Natural killer cell treated with Interleukin-12 subunit alpha and Interleukin-12 subunit beta and Interleukin-15 and Interleukin-18, amount 100 ng/mL, for 72 hours (primary cell): Measurements from ENCODE around the gene PRDM16. TPM values are rescaled to one million over a fixed set of nuclear protein-coding genes. Genes with fewer than 3 reads are reported as not detected.

Experiments
- ATAC-seq, 2 donors: fragments of 150-1000 bp; cut with Tn5 transposase in 1 of 2; sonication (Bioruptor Pico), chemical (Tn5 transposase) in 1 of 2; 2 replicates each; pipeline ENCODE4 v1.10.0; 2021
- DNase-seq: peaks from one replicate; pipeline ENCODE4 v3.0.0; 2022; ENCODE audit warnings: low spot score
- H3K27ac Mint-ChIP-seq, 2 donors: 1 replicate in 1 of 2; 2 replicates in 1 of 2; pipeline ENCODE4 v1.8.0; 2022; ENCODE audit warnings: mixed read lengths in 2 of 2, mild to moderate bottlenecking in 1 of 2, moderate library complexity in 1 of 2
- H3K27me3 Mint-ChIP-seq, 2 donors: 1 replicate in 1 of 2; 2 replicates in 1 of 2; pipeline ENCODE4 v1.8.0; 2022; ENCODE audit warnings: mixed read lengths in 2 of 2
- H3K36me3 Mint-ChIP-seq: one replicate; pipeline ENCODE4 v1.8.0; 2022; ENCODE audit warnings: mixed read lengths
- H3K4me1 Mint-ChIP-seq, 2 donors: 1 replicate in 1 of 2; 2 replicates in 1 of 2; pipeline ENCODE4 v1.8.0; 2022; ENCODE audit warnings: low read depth in 2 of 2, mixed read lengths in 2 of 2, mild to moderate bottlenecking in 1 of 2
- H3K4me3 Mint-ChIP-seq: one replicate; pipeline ENCODE4 v1.8.0; 2022; ENCODE audit warnings: mixed read lengths
- H3K9me3 Mint-ChIP-seq: 2 replicates; pipeline ENCODE4 v1.8.0; 2022; ENCODE audit warnings: mixed read lengths
- total RNA-seq, 2 donors: library from RNA; stranded (reverse); gene quantifications; one replicate each; pipeline ENCODE4 v1.2.3, GENCODE V29; 2022

The PRDM16 gene
- total RNA-seq, 2 donors from 2014 or later = not detected

DNA sequence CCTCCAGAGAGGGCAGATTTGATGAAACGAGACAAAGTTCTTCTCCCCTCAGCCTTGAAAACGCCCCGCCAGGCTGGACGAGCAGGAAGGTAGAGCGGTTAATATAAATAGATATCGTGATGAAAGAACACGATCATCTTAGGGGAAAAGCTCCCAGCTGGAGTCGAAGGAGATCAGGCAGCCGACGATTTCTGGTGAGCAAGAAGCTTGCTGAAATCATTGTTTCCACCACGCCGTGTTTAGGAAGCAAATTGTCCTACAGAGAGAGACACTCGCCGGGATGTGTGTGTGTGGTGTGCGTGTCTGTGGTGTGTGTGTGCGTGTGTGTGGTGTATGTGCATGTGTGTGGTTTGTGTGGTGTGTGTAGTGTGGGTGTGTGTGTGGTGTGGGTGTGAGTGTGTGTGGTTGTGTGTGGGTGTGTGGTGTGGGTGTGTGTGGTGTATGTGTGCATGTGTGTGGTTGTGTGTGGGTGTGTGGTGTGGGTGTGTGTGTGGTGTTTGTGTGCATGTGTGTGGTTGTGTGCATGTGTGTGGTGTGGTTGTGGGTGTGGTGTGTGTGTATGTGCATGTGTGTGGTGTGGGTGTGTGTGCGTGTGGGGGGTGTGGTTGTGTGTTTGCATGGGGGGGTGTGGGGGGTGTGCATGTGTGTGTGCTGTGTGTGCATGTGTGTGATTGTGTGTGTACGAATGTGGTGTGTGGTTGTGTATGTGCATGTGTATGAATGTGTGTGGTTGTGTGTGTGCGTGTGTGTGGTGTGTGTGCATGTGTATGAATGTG is 340.6 kb downstream of the PRDM16 start:
- Mint-ChIP-seq H3K9me3 (no peaks in the 10 kb centered on the region), H3K4me1 (peaks cover 0 to 4% of the 10 kb centered on the region in 2 donors), H3K27me3 (no peaks in the 10 kb centered on the region), H3K27ac (no peak overlapping the region), H3K4me3 (no peak overlapping the region), H3K36me3 (no peaks in the 10 kb centered on the region)
- ATAC-seq (no peak), DNase-seq (no peak)

- no peak for DNase-seq
- no peak overlapping the region for H3K27ac Mint-ChIP-seq
- H3K4me1 Mint-ChIP-seq = peaks cover 0 to 4% of the 10 kb centered on the region in 2 donors
- no peak overlapping the region for H3K4me3 Mint-ChIP-seq
- no peak for ATAC-seq
- H3K36me3 Mint-ChIP-seq = no peaks in the 10 kb centered on the region
- no peaks in the 10 kb centered on the region for H3K27me3 Mint-ChIP-seq
- H3K9me3 Mint-ChIP-seq = no peaks in the 10 kb centered on the region
Measured at GRCh38 chr1:3410142-3410925, 341.3 kb downstream of the PRDM16 start.

GRCh38 chr1:3411806-3412205 is 342.8 kb downstream of the PRDM16 start:
- no peak overlapping the region for H3K4me3 Mint-ChIP-seq
- no peaks in the 10 kb centered on the region for H3K9me3 Mint-ChIP-seq
- no peak for DNase-seq
- no peak overlapping the region for H3K27ac Mint-ChIP-seq
- ATAC-seq = no peak
- H3K36me3 Mint-ChIP-seq = no peaks in the 10 kb centered on the region
- no peaks in the 10 kb centered on the region for H3K4me1 Mint-ChIP-seq
- no peaks in the 10 kb centered on the region for H3K27me3 Mint-ChIP-seq

- no peak for DNase-seq
- Mint-ChIP-seq H3K9me3 (no peaks in the 10 kb centered on the region), H3K27me3 (no peaks in the 10 kb centered on the region), H3K4me1 (no peaks in the 10 kb centered on the region), H3K27ac (no peak overlapping the region), H3K4me3 (no peak overlapping the region), H3K36me3 (no peaks in the 10 kb centered on the region)
- ATAC-seq = no peak
Measured at GRCh38 chr1:3412376-3412775, 343.4 kb downstream of the PRDM16 start.

DNA sequence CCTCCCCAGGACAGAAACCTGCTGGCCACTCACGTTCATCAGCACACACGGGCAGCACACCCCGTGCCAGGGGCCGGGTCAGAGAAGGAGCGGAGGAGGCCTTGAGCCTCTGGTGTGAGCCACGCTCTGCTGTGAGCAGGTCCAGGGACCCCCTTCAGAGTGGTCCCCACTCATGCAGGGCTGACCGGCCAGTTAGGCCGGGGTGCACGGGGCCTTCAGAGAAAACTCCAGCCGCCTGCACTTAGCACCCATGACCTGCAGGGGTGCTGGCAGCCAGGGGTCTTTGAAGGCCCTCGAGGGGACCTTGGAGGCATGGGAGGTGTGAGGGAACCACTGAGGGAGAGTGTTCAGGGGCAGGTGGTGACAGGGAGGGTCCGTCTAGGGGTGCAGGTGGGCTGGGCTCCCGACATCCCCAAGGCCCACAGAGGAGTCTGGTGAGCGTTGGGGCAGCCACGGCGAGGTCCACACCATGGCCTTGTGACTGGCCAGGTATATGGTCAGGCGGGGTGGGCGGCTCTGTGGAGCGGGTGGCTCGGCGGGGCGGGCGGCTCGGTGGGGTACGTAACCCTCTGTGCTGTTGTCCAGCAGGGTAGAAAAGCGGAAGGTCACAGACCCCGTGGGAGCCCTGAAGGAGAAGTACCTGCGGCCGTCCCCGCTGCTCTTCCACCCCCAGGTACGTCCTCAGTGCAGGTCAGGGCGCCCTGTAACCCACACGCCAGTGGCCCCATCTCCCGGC is 345.1 kb downstream of the PRDM16 start:
- ATAC-seq (no peak), DNase-seq (no peak)
- Mint-ChIP-seq H3K27ac (no peak overlapping the region), H3K4me1 (no peaks in the 10 kb centered on the region), H3K9me3 (no peaks in the 10 kb centered on the region), H3K27me3 (no peaks in the 10 kb centered on the region), H3K36me3 (no peaks in the 10 kb centered on the region), H3K4me3 (no peak overlapping the region)

GRCh38 chr1:3415260-3416090 is 346.5 kb downstream of the PRDM16 start:
- no peak overlapping the region for H3K4me3 Mint-ChIP-seq
- H3K9me3 Mint-ChIP-seq = no peaks in the 10 kb centered on the region
- H3K4me1 Mint-ChIP-seq = no peaks in the 10 kb centered on the region
- no peaks in the 10 kb centered on the region for H3K36me3 Mint-ChIP-seq
- DNase-seq = no peak
- peaks cover 0 to 2% of the 10 kb centered on the region in 2 donors for H3K27me3 Mint-ChIP-seq
- ATAC-seq = no peak
- H3K27ac Mint-ChIP-seq = no peak overlapping the region

- no peaks in the 10 kb centered on the region for H3K36me3 Mint-ChIP-seq
- no peak for DNase-seq
- no peaks in the 10 kb centered on the region for H3K9me3 Mint-ChIP-seq
- peaks cover 0 to 5% of the 10 kb centered on the region in 2 donors for H3K4me1 Mint-ChIP-seq
- peaks cover 11% of the 10 kb centered on the region in 2 donors for H3K27me3 Mint-ChIP-seq
- no peak overlapping the region for H3K4me3 Mint-ChIP-seq
- no peak for ATAC-seq
- H3K27ac Mint-ChIP-seq = no peak overlapping the region
Measured at GRCh38 chr1:3417082-3417739, 348.2 kb downstream of the PRDM16 start.

GRCh38 chr1:3417934-3418333 is 348.9 kb downstream of the PRDM16 start:
- Mint-ChIP-seq H3K27me3 (peaks cover 11 to 12% of the 10 kb centered on the region in 2 donors), H3K27ac (no peak overlapping the region), H3K4me3 (no peak overlapping the region), H3K36me3 (no peaks in the 10 kb centered on the region), H3K4me1 (peaks cover 0 to 5% of the 10 kb centered on the region in 2 donors), H3K9me3 (no peaks in the 10 kb centered on the region)
- ATAC-seq (no peak), DNase-seq (no peak)

DNA sequence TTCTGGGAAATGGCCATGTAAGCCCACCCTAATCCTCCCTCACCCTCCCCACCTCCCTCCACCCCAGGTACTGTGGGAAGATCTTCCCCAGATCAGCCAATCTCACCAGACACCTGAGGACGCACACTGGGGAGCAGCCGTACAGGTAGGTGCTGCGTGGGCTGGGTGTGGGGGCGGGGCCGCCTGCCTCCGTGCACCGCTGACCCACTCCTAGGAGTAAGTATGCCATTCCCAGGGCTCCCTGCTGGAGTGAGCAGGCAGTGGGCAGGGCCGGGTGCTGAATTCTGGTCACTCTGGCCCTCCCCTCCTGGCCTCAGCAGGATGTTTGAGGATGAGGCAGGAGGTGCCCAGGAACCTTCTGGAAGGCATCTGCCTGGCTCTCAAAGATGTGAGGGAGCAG is 349.6 kb downstream of the PRDM16 start:
- no peak overlapping the region for H3K27ac Mint-ChIP-seq
- no peaks in the 10 kb centered on the region for H3K9me3 Mint-ChIP-seq
- H3K36me3 Mint-ChIP-seq = no peaks in the 10 kb centered on the region
- peaks cover 0 to 5% of the 10 kb centered on the region in 2 donors for H3K4me1 Mint-ChIP-seq
- DNase-seq (no peak), ATAC-seq (no peak)
- H3K4me3 Mint-ChIP-seq = no peak overlapping the region
- H3K27me3 Mint-ChIP-seq = peaks cover 11 to 12% of the 10 kb centered on the region in 2 donors

DNA sequence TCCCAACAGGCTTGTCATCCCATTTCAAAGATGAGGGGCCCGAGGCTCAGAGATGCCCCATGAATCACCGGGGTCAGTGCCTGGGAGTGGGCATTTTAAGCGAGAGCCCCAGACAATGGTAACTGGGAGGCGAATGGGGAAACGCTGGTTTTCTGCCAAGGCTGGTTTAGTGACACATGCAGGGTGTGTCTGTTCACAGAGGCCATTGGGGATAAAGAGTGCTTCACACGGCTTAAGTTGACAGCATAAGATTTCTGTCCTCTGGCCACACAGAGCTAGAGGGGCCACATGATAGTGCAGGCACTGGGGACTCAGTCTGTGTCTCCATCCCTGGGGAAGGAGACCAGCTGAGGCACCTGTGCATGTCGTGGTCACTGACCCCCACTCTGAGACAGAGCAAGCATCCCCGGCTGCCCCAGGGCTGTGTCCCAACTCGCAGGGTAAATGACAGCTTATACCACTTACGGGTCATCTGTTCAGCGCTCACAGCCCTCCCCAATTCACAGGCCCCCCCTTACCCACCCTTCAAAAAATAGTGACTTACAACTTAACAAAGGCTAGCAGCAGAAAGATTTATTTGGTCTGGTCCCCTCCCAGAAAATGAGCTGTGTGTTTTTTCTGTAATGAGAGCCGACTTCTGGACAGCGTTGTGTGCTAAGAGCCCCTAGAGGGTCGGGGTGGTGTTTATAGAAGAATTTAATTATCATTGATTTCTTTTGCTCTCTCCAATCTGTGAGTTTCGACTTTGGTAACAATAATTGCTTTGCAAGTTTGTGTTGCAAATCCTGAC is 350.6 kb downstream of the PRDM16 start:
- H3K27ac Mint-ChIP-seq = no peak overlapping the region
- peaks cover 12 to 14% of the 10 kb centered on the region in 2 donors for H3K27me3 Mint-ChIP-seq
- ATAC-seq (no peak), DNase-seq (no peak)
- no peaks in the 10 kb centered on the region for H3K9me3 Mint-ChIP-seq
- no peaks in the 10 kb centered on the region for H3K36me3 Mint-ChIP-seq
- peaks cover 0 to 5% of the 10 kb centered on the region in 2 donors for H3K4me1 Mint-ChIP-seq
- no peak overlapping the region for H3K4me3 Mint-ChIP-seq

- no peaks in the 10 kb centered on the region for H3K9me3 Mint-ChIP-seq
- H3K36me3 Mint-ChIP-seq = no peaks in the 10 kb centered on the region
- peaks cover 0 to 5% of the 10 kb centered on the region in 2 donors for H3K4me1 Mint-ChIP-seq
- H3K27ac Mint-ChIP-seq = no peak overlapping the region
- DNase-seq (no peak), ATAC-seq (no peak)
- peaks cover 12 to 14% of the 10 kb centered on the region in 2 donors for H3K27me3 Mint-ChIP-seq
- H3K4me3 Mint-ChIP-seq = no peak overlapping the region
Measured at GRCh38 chr1:3420218-3420951, 351.4 kb downstream of the PRDM16 start.

GRCh38 chr1:3422638-3423037 is 353.6 kb downstream of the PRDM16 start:
- H3K9me3 Mint-ChIP-seq = no peaks in the 10 kb centered on the region
- peaks cover 0 to 5% of the 10 kb centered on the region in 2 donors for H3K4me1 Mint-ChIP-seq
- DNase-seq = no peak
- ATAC-seq = no peak
- H3K36me3 Mint-ChIP-seq = no peaks in the 10 kb centered on the region
- H3K4me3 Mint-ChIP-seq = no peak overlapping the region
- peaks cover 12 to 14% of the 10 kb centered on the region in 2 donors for H3K27me3 Mint-ChIP-seq
- no peak overlapping the region for H3K27ac Mint-ChIP-seq
